ENCODE results near the gene CEP164.

- TF ChIP-seq POLR2AphosphoS5 (IDR thresholded peaks at IDR 0.05; ENCODE audit: low read depth, low read length) (no peak), SPI1 (IDR thresholded peaks at IDR 0.05; ENCODE audit: low read depth, low read length) (no peak)
These were observed 35.0 kb upstream of the CEP164 start for GRCh38 chr11:117292616-117293015.

Measured in GM12891 (cell line).